ENCODE data around the gene DDX51.

Gene DDX51

GRCh38 chr12:132144115-132144809, at the start of gene DDX51, which contains the start of gene NOC4L:
Gene DDX51, minus strand, starts transcription at chr12:132144319. Its CDS starts 23 bp downstream, at chr12:132144296.
Gene NOC4L, plus strand, starts transcription at chr12:132144457. Its CDS starts 32 bp downstream, at chr12:132144489.
- DNase-seq: peak; percentile 45 to 95 (median 87)

- DNase-seq: no peak
Observed at GRCh38 chr12:132191715-132192553, 47.8 kb upstream of the DDX51 start.

- DNase-seq: no peak
Observed at GRCh38 chr12:132190834-132191500, 46.8 kb upstream of the DDX51 start.

- no peak for DNase-seq
Observed at GRCh38 chr12:132190012-132190755, 46.1 kb upstream of the DDX51 start.

- peak in 52 of 58 donors; percentile 17 to 83 (median 60) for DNase-seq
Observed at GRCh38 chr12:132189378-132190011, 45.4 kb upstream of the DDX51 start.

- no peak for DNase-seq
Observed at GRCh38 chr12:132188916-132189325, 44.8 kb upstream of the DDX51 start.

- DNase-seq: no peak
Observed at GRCh38 chr12:132188451-132188901, 44.4 kb upstream of the DDX51 start.

- DNase-seq: no peak
Observed at GRCh38 chr12:132187646-132188450, 43.7 kb upstream of the DDX51 start.

- DNase-seq: no peak
Observed at GRCh38 chr12:132186857-132187620, 42.9 kb upstream of the DDX51 start.

- no peak for DNase-seq
Observed at GRCh38 chr12:132186208-132186856, 42.2 kb upstream of the DDX51 start.

- no peak for DNase-seq
Observed at GRCh38 chr12:132185705-132186104, 41.6 kb upstream of the DDX51 start.

GRCh38 chr12:132182711-132183365, 38.7 kb upstream of the DDX51 start:
- peak in 11 of 58 donors; percentile 12 to 51 (median 35) for DNase-seq

GRCh38 chr12:132182206-132182710, 38.1 kb upstream of the DDX51 start:
- DNase-seq: no peak

GRCh38 chr12:132181570-132182200, 37.6 kb upstream of the DDX51 start:
- no peak for DNase-seq

GRCh38 chr12:132180648-132181546, 36.8 kb upstream of the DDX51 start:
- no peak for DNase-seq
